Vagina (tissue), 2 donors: Measurements from ENCODE around the gene SOX1.

Source experiments
- CTCF ChIP-seq, 3 experiments: fragments of 450-650 bp in 2 of 3; fragments of 200-600 bp in 1 of 3; sonication (generic) in 1 of 3; IDR thresholded peaks; one replicate each; pipeline ENCODE4 v1.5.1; 2017 to 2019; ENCODE audit warnings: antibody characterized with exemption in 3 of 3, mild to moderate bottlenecking in 2 of 3, moderate library complexity in 2 of 3
- POLR2A ChIP-seq, 2 donors: fragments of 450-650 bp; IDR thresholded peaks; one replicate each; pipeline ENCODE4 v1.6.1; 2017; ENCODE audit warnings: antibody characterized with exemption in 2 of 2, mild to moderate bottlenecking in 2 of 2, moderate library complexity in 2 of 2
- POLR2AphosphoS5 ChIP-seq, 2 donors: sonication (generic); formaldehyde crosslinking; IDR thresholded peaks; one replicate each; pipeline ENCODE4 v1.9.0; 2017; ENCODE audit warnings: antibody characterized with exemption in 2 of 2, mild to moderate bottlenecking in 2 of 2, low read depth in 1 of 2; ENCODE audit not compliant: insufficient read depth in 1 of 2

GRCh38 chr13:112056284-112056727 is 10.6 kb upstream of the SOX1 start:
- TF ChIP-seq CTCF (IDR thresholded peaks at IDR 0.05), result no peak
- TF ChIP-seq POLR2A (IDR thresholded peaks at IDR 0.05), result no peak
- no peak for TF ChIP-seq POLR2AphosphoS5 (IDR thresholded peaks at IDR 0.05; ENCODE audit: insufficient read depth in 1 of 2, low read depth in 1 of 2)
